HG03439 (cell line): Measurements from ENCODE around the gene ENO3.
A peak's percentile ranks its signal among the peaks of the same experiment; 100 is the strongest.

Experiments
- ATAC-seq: cut with Tn5 transposase; IDR thresholded peaks from one replicate; pipeline ENCODE4 v1.9.1; 2021; ENCODE audit warnings: mild to moderate bottlenecking, moderate library complexity; ENCODE audit not compliant: unreplicated experiment

Gene ENO3

GRCh38 chr17:4936436-4936835 is 14.5 kb upstream of the ENO3 start:
- ATAC-seq = no peak

- no peak for ATAC-seq
Observed at GRCh38 chr17:4937553-4937952, 13.4 kb upstream of the ENO3 start.

GRCh38 chr17:4938069-4938491 is 12.8 kb upstream of the ENO3 start:
- no peak for ATAC-seq

- ATAC-seq = peak; percentile 1
Observed at GRCh38 chr17:4938688-4939545, 12.0 kb upstream of the ENO3 start.

- no peak for ATAC-seq
Observed at GRCh38 chr17:4939546-4939795, 11.4 kb upstream of the ENO3 start.

DNA sequence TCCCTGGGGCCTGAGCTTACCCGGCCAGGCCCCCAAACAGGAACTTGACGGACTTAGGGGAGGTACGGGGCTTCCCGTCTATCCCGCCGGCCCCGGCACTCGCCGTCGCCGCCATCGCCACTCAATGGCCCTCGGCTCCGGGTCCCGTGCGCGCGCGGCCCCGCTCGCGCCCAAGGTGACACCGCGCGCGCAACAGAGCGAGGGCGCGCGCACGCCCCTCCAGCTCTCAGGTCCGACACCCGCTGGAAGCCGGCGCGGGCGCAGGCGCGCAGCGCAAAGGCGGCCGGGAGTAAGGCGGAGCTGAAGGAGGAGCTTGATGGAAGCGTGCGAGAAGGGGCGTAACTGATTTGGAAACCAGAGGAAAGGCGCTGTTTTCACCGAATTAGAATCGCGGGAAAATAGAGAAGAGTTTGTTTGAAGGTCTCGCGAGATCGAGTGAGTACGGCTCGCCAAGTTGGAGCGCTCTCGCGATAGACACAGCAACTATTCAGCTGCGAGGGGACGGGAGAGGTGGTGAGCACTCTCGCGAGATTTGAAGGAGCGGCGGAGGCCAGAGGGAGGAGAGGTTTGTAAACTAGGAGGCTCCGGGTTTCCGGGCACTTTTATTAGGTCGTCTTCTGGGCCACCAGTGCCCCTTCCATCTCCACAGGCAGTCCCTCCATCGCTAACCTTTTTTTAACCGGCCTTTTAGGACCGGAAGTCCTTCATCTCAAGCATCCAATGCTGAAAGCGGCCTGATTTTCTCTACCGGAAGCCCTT is 10.9 kb upstream of the ENO3 start, which contains the start of the genes RNF167 and SLC25A11:
Gene RNF167 (plus strand): TSS at position 473 of the 759 bp plus-strand sequence. CDS start 642 bp downstream, outside the sequence.
Gene SLC25A11 (minus strand): TSS at position 251 of the 759 bp plus-strand sequence. CDS start 136 bp downstream, at position 115.
- peak; percentile 74 for ATAC-seq

DNA sequence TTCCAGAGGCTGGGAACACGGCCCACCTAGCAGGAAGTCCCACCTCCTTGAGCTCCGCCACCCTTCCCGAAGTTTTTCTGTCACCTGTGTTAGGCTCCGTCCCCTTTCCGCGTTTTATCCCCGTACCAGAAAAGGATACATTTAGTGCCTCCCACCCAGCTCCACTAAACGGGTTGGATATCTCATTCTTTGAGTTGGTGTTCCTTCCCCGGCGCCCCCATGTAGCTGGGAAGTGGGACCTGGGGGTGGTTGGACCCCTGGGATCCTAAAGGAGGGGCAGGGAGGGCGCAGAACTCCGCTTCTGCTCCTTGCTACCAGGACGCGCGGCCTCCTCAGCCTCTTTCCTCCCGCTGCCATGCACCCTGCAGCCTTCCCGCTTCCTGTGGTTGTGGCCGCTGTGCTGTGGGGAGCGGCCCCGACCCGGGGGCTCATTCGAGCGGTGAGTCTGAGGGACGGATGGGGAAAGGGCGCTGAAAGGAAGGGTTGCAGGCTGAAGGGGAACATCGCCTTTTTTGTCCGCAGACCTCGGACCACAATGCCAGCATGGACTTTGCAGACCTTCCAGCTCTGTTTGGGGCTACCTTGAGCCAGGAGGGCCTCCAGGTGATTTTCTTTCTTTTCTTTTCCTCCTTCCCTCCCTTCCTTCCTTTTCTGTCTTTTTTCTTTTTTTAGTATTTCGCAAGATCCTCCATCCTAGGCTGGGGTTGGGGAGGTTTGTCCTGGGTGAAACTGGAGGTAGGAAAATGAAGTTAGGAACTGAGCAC is 10.2 kb upstream of the ENO3 start:
- ATAC-seq = no peak

GRCh38 chr17:4941319-4941610 is 9.7 kb upstream of the ENO3 start:
- no peak for ATAC-seq

GRCh38 chr17:4942760-4943508 is 8.0 kb upstream of the ENO3 start:
- ATAC-seq = no peak

GRCh38 chr17:4944163-4944553 is 6.8 kb upstream of the ENO3 start:
- no peak for ATAC-seq

GRCh38 chr17:4944554-4945175 is 6.3 kb upstream of the ENO3 start:
- no peak for ATAC-seq

DNA sequence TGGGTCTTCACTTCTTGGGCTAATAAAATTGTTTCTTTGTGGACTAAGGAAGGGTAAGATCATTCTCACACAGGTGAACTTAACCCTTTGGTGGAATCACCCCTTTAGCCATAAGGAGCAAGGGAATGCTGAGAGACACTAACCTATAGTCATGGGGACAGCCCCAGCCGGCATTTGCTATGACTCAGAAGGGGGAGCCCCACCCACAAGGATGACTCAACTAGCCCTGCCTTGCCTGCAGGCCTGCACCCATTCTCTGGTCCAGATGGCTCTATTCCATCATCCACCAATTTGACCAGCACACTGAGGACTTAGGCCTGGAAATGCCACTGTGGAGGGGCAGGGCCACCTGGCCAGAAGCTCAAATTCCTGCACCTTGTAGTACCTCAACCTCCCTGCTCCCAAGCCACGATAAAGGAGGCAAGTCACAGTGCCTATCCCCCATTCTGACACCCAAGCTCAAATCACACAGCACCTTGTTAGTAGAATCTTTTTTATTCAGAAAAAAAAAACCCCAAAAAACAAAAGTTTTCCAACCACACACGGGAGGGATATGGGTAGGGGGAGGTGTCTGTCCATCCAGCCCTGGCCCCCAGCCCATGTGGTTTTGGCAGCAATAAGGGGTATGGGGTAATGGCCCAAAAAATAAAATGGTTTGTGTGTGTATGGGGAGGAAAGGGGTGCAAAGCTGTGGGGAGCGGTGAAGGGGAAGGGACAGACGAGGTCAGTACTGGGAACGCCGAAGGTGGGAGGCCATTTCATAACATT is 5.6 kb upstream of the ENO3 start:
- peak; percentile 17 for ATAC-seq

DNA sequence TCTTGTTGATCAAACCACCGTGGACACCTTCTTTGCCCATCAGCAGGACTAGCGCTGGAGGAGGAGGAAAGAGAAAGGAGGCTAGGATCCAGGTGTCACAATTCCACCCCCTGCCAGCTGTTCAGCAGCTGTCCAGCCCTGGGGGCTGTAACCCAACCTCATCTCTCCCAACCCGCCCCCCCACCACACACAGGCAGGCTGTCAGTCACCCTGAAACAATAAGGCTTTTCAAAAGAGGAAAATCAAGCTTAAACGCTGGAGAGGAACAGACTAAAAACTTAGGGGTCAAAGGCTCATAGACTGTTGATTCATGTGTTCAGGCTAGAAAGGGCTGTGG is 5.0 kb upstream of the ENO3 start:
- no peak for ATAC-seq

DNA sequence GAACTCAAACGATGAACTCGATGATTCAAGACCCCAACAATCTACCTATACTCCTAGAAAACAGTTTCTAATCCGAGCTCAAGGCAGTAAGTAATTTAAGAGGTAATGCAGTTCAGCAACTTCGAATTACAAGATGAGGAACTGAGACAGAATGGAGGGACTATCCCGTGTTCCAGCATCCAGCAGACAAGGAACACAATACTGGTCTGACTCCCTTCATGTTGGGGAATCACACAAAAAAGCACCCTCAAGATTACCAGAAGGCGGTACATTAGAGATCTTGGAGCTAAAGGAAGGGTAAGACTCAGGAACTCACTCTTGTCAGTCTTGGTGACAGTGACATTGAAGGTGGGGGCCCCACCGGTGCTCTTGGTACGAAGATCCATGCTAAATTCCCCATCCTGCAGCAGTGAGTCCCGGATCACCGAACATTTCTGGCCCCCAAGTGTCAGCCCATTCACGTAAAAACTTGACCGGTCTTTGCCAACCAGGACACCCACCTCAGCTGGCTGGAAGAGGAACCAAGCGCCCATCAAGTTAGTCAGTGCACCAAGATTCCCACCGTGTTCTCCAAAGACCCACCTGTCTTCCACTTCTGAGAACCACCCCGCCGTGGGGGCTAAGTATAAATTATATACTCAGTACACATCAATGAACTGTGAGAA is 4.5 kb upstream of the ENO3 start:
- no peak for ATAC-seq

GRCh38 chr17:4947010-4947410 is 3.9 kb upstream of the ENO3 start:
- no peak for ATAC-seq

GRCh38 chr17:4947411-4948165 is 3.3 kb upstream of the ENO3 start:
- peak; percentile 4 for ATAC-seq

- peak; percentile 16 for ATAC-seq
Observed at GRCh38 chr17:4948166-4948930, 2.6 kb upstream of the ENO3 start, which contains the start of gene PFN1. PFN1 (minus strand) TSS chr17:4948530; CDS start chr17:4948394, 136 bp downstream.

DNA sequence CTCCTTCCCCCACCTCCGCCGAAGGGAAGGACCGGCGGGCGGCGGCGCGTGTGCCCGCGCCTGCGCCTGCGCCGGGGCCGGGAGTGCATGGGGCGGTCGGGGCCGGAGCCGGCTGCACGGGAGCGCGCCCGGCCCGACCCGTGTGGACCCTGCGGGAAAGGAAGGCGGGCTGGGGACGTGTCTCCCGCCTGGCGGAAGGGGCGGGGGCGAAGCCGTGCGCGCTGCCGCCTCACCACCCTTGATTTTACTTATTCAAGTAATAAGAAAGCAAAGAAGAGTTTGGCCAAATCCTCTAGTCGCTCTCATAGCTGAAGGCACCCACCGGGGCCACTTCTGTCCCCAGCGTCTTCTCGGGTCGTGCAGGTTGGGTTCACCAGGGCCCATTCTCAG is 2.0 kb upstream of the ENO3 start:
- ATAC-seq = peak; percentile 25
